KMS-11 (cell line): Measurements from ENCODE around the gene EPHB3.

Source experiments
- H2AFZ ChIP-seq: fragments of 200-600 bp; sonication (generic); 2 replicates; pipeline ENCODE4 v1.6.1; 2016; ENCODE audit warnings: antibody characterized with exemption, mixed run types, low read depth
- H3K27ac ChIP-seq: fragments of 200-600 bp; sonication (generic); 2 replicates; pipeline ENCODE4 v1.6.1; 2016; ENCODE audit warnings: mild to moderate bottlenecking, mixed run types
- H3K27me3 ChIP-seq: fragments of 200-600 bp; sonication (generic); 2 replicates; pipeline ENCODE4 v1.6.1; 2017; ENCODE audit warnings: mild to moderate bottlenecking, low read depth, mixed run types, moderate library complexity; ENCODE audit not compliant: insufficient read depth
- H3K36me3 ChIP-seq: fragments of 200-600 bp; sonication (generic); 2 replicates; pipeline ENCODE4 v1.6.1; 2017; ENCODE audit warnings: mild to moderate bottlenecking, mixed run types; ENCODE audit not compliant: insufficient read depth
- H3K4me1 ChIP-seq: fragments of 200-600 bp; sonication (generic); 2 replicates; pipeline ENCODE4 v1.6.1; 2016; ENCODE audit warnings: mild to moderate bottlenecking, low read depth, mixed run types; ENCODE audit not compliant: poor library complexity, severe bottlenecking
- H3K4me2 ChIP-seq: fragments of 200-600 bp; sonication (generic); 2 replicates; pipeline ENCODE4 v1.7.0; 2016; ENCODE audit warnings: mild to moderate bottlenecking, mixed run types
- H3K4me3 ChIP-seq: fragments of 200-600 bp; sonication (generic); IDR thresholded peaks from 2 replicates; pipeline ENCODE4 v1.6.1; 2017; ENCODE audit warnings: low read depth, low read length, mixed read lengths; ENCODE audit not compliant: insufficient read depth
- H3K79me2 ChIP-seq: fragments of 200-600 bp; sonication (generic); 2 replicates; pipeline ENCODE4 v1.6.1; 2016; ENCODE audit warnings: low read depth, mixed run types; ENCODE audit not compliant: insufficient read depth
- H3K9ac ChIP-seq: fragments of 200-600 bp; sonication (generic); 2 replicates; pipeline ENCODE4 v1.6.1; 2016; ENCODE audit warnings: mild to moderate bottlenecking, mixed run types
- H4K20me1 ChIP-seq: fragments of 200-600 bp; sonication (generic); 2 replicates; pipeline ENCODE4 v1.6.1; 2016; ENCODE audit warnings: mild to moderate bottlenecking, mixed run types; ENCODE audit not compliant: insufficient read depth
- CTCF ChIP-seq: fragments of 200-600 bp; sonication (generic); conservative IDR thresholded peaks from 2 replicates; pipeline ENCODE4 v1.6.1; 2017; ENCODE audit warnings: low read depth, mild to moderate bottlenecking, antibody characterized with exemption, low read length, moderate library complexity, mixed read lengths

The EPHB3 gene

DNA sequence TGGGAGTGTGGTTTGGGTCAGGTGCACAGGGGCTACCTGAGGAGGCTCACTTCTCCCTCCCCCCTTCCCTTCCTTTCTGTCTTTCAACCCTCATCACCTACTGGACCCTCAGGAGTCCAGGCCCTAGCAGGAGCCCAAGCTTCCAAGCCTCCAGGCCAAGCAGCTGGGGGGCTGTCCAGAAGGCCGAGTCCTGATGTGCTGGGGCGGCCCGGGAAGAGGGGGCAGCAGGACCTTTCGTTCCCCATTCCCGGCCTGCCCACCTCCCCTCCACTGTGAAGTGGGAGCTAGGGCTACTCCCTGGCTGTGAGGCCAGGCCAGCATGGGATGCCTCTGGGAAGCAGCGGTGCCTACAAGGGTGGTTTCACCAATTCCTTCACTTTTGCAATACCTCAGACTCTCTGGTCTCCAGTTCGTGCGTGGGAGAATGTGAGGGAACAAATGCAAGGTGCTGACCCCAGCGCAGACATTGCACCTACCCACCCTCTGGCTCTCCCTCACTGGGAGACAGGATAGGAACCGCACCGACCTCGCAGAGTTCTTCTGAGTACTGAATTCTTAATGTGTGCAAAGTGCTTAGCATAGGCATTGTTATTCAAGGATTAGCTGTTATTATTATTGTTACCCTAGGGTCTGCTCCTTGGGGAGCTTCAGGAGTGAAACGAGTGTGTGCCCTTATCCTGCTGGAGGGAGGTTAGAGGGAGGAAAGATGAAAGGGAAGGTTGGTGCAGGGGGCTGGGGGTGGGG lies 2.5 kb downstream of the EPHB3 start:
- no peak overlapping the region for H2AFZ ChIP-seq
- no peaks in the 10 kb centered on the region for H3K36me3 ChIP-seq
- H3K4me1 ChIP-seq = peaks cover 7% of the 10 kb centered on the region
- H4K20me1 ChIP-seq = no peaks in the 10 kb centered on the region
- no peak overlapping the region for H3K9ac ChIP-seq
- no peak overlapping the region for H3K4me2 ChIP-seq
- TF ChIP-seq CTCF = no peak
- H3K4me3 ChIP-seq = no peak overlapping the region
- no peaks in the 10 kb centered on the region for H3K79me2 ChIP-seq
- no peak overlapping the region for H3K27ac ChIP-seq
- peaks cover 11% of the 10 kb centered on the region for H3K27me3 ChIP-seq

DNA sequence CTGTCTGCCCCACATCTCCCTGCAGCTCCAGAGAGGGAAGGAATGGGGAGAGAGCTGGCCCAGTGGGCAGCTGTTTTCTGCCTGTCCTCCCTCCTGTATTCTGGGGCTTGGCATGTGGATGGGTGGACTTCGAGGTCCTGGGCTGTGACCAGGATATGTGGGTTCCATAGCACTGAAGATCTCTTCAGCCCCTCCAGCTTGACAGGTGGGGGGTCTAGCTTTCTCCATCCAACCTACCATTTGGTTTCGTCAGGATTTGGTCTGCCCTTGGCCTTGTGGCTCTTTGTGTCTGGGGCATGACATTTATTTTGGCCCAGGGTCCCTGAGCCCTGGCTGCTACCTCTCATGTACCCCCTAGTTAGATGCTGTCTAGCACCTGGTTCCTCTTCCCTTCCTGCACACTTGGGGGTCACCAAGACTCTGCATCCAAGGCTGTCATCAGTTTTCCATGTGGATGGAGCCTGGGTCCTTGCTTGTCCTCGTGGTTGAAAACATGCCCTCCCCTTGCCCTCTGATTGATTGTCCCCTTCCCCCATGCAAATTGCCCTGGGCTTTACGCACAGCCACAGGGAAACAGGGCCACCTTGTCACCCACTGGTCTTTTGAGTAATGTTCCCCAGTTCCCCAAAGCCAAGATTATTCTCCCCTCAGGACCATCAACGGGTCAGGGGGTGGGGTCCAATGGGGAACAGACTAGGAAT lies 3.2 kb downstream of the EPHB3 start:
- no peak overlapping the region for H3K9ac ChIP-seq
- H3K27ac ChIP-seq = no peak overlapping the region
- no peaks in the 10 kb centered on the region for H3K79me2 ChIP-seq
- H3K27me3 ChIP-seq = peaks cover 17% of the 10 kb centered on the region
- H4K20me1 ChIP-seq = no peaks in the 10 kb centered on the region
- TF ChIP-seq CTCF = no peak
- H3K4me3 ChIP-seq = no peak overlapping the region
- H3K4me2 ChIP-seq = no peak overlapping the region
- H3K4me1 ChIP-seq = peaks cover 7% of the 10 kb centered on the region
- no peak overlapping the region for H2AFZ ChIP-seq
- no peaks in the 10 kb centered on the region for H3K36me3 ChIP-seq

GRCh38 chr3:184565421-184566211 lies 4.0 kb downstream of the EPHB3 start:
- H3K4me1 ChIP-seq = peaks cover 5% of the 10 kb centered on the region
- H3K9ac ChIP-seq = no peak overlapping the region
- H3K27ac ChIP-seq = no peak overlapping the region

More at GRCh38 chr3:184565421-184566211, 4.0 kb downstream of the EPHB3 start:
- TF ChIP-seq CTCF = no peak
- Histone ChIP-seq H3K36me3 (no peaks in the 10 kb centered on the region), H3K79me2 (no peaks in the 10 kb centered on the region), H2AFZ (no peak overlapping the region), H4K20me1 (no peaks in the 10 kb centered on the region), H3K4me3 (no peak overlapping the region), H3K4me2 (no peak overlapping the region), H3K27me3 (peaks cover 25% of the 10 kb centered on the region)
